Mononuclear cell (primary cell): ENCODE measurements around the gene PPP1R13L. TPM values are rescaled to one million over a fixed set of nuclear protein-coding genes. Genes with fewer than 3 reads are reported as not detected.
"Not testable (repeated sequence)": the region's sequence is repeated elsewhere in the genome, so short reads cannot be mapped to it uniquely, and the experiment has no call there.

Source experiments
- H3K27me3 ChIP-seq: 2 replicates; pipeline ENCODE4 v1.6.0; 2011; ENCODE audit warnings: low read length, control low read depth; ENCODE audit not compliant: insufficient read depth
- H3K4me1 ChIP-seq: 2 replicates; pipeline ENCODE4 v1.5.1; 2011; ENCODE audit warnings: mild to moderate bottlenecking, low read length, control low read depth; ENCODE audit not compliant: insufficient read depth
- H3K4me3 ChIP-seq: 2 replicates; pipeline ENCODE4 v1.5.1; 2011; ENCODE audit warnings: mild to moderate bottlenecking, low read length, moderate library complexity
- H3K9me3 ChIP-seq: 2 replicates; pipeline ENCODE4 v1.5.1; 2011; ENCODE audit warnings: low read depth, mild to moderate bottlenecking, control low read depth, low read length
- total RNA-seq: library from RNA; depleted of rRNA; stranded (reverse); fragments of >200 nt; gene quantifications from one replicate; pipeline ENCODE4 v1.2.3, GENCODE V29; 2012

Gene PPP1R13L
- total RNA-seq, 1 donor: 0.52 TPM

GRCh38 chr19:45440873-45441654, 36.2 kb upstream of the PPP1R13L start:
- peaks cover 45% of the 10 kb centered on the region for H3K4me1 ChIP-seq
- H3K27me3 ChIP-seq: no peaks in the 10 kb centered on the region
- H3K9me3 ChIP-seq: no peaks in the 10 kb centered on the region
- H3K4me3 ChIP-seq: no peak overlapping the region

- Histone ChIP-seq H3K4me1 (peaks cover 45% of the 10 kb centered on the region), H3K9me3 (no peaks in the 10 kb centered on the region), H3K4me3 (no peak overlapping the region), H3K27me3 (no peaks in the 10 kb centered on the region)
Observed at GRCh38 chr19:45440259-45440638, 35.4 kb upstream of the PPP1R13L start.

GRCh38 chr19:45439569-45440258, 34.8 kb upstream of the PPP1R13L start:
- Histone ChIP-seq H3K4me1 (peaks cover 40% of the 10 kb centered on the region), H3K4me3 (peak overlapping the region; percentile 56), H3K27me3 (no peaks in the 10 kb centered on the region), H3K9me3 (no peaks in the 10 kb centered on the region)

GRCh38 chr19:45439190-45439568, 34.3 kb upstream of the PPP1R13L start:
- peak overlapping the region; percentile 56 for H3K4me3 ChIP-seq

GRCh38 chr19:45437328-45437727, 32.5 kb upstream of the PPP1R13L start:
- Histone ChIP-seq H3K4me3 (no peak overlapping the region), H3K9me3 (no peaks in the 10 kb centered on the region), H3K4me1 (peaks cover 19% of the 10 kb centered on the region), H3K27me3 (no peaks in the 10 kb centered on the region)

More at GRCh38 chr19:45439190-45439568, 34.3 kb upstream of the PPP1R13L start:
- Histone ChIP-seq H3K4me1 (peaks cover 35% of the 10 kb centered on the region), H3K9me3 (no peaks in the 10 kb centered on the region), H3K27me3 (no peaks in the 10 kb centered on the region)

GRCh38 chr19:45432543-45432942, 27.7 kb upstream of the PPP1R13L start:
- H3K27me3 ChIP-seq: not testable (repeated sequence)

GRCh38 chr19:45431008-45431407, 26.1 kb upstream of the PPP1R13L start:
- H3K4me1 ChIP-seq: peaks cover 26% of the 10 kb centered on the region
- H3K4me3 ChIP-seq, H3K9me3 ChIP-seq, H3K27me3 ChIP-seq: not testable (repeated sequence)

More at GRCh38 chr19:45432543-45432942, 27.7 kb upstream of the PPP1R13L start:
- H3K9me3 ChIP-seq, H3K4me3 ChIP-seq: not testable (repeated sequence)
- peaks cover 23% of the 10 kb centered on the region for H3K4me1 ChIP-seq

- not testable (repeated sequence) for H3K4me3 ChIP-seq, H3K9me3 ChIP-seq, H3K27me3 ChIP-seq
- H3K4me1 ChIP-seq: peaks cover 33% of the 10 kb centered on the region
Observed at GRCh38 chr19:45429896-45430295, 25.0 kb upstream of the PPP1R13L start.

GRCh38 chr19:45428384-45429231, 23.7 kb upstream of the PPP1R13L start:
- H3K4me3 ChIP-seq: peak overlapping the region; percentile 13
- peaks cover 46% of the 10 kb centered on the region for H3K4me1 ChIP-seq
- no peaks in the 10 kb centered on the region for H3K9me3 ChIP-seq
- H3K27me3 ChIP-seq: peaks cover 8% of the 10 kb centered on the region

- Histone ChIP-seq H3K4me1 (peaks cover 69% of the 10 kb centered on the region), H3K4me3 (peak overlapping the region; percentile 57), H3K9me3 (no peaks in the 10 kb centered on the region), H3K27me3 (peaks cover 8% of the 10 kb centered on the region)
Observed at GRCh38 chr19:45424191-45425058, 19.6 kb upstream of the PPP1R13L start.

GRCh38 chr19:45423589-45424190, 18.8 kb upstream of the PPP1R13L start, which contains the start of gene ERCC1:
Gene ERCC1, minus strand, starts transcription at chr19:45423917. Its CDS starts 543 bp downstream, at chr19:45423374.
- Histone ChIP-seq H3K4me1 (peaks cover 74% of the 10 kb centered on the region), H3K9me3 (no peaks in the 10 kb centered on the region), H3K4me3 (peak within 1 kb of the TSS; percentile 57), H3K27me3 (peaks cover 3% of the 10 kb centered on the region)

- Histone ChIP-seq H3K4me1 (peaks cover 74% of the 10 kb centered on the region), H3K4me3 (peak overlapping the region; percentile 57)
Observed at GRCh38 chr19:45423033-45423588, 18.2 kb upstream of the PPP1R13L start.

GRCh38 chr19:45421947-45422498, 17.2 kb upstream of the PPP1R13L start:
- no peak overlapping the region for H3K4me3 ChIP-seq
- H3K4me1 ChIP-seq: peaks cover 69% of the 10 kb centered on the region
- no peaks in the 10 kb centered on the region for H3K27me3 ChIP-seq
- H3K9me3 ChIP-seq: no peaks in the 10 kb centered on the region

More at GRCh38 chr19:45423033-45423588, 18.2 kb upstream of the PPP1R13L start:
- Histone ChIP-seq H3K27me3 (no peaks in the 10 kb centered on the region), H3K9me3 (no peaks in the 10 kb centered on the region)
